HepG2 (cell line): Measurements from ENCODE around the gene TPPP3. TPM values are rescaled to one million over a fixed set of nuclear protein-coding genes. Genes with fewer than 3 reads are reported as not detected.

Source experiments
- ATM ChIP-seq: fragments of 450-650 bp; IDR thresholded peaks from 2 replicates; pipeline ENCODE4 v1.7.1; 2017; ENCODE audit warnings: mild to moderate bottlenecking, borderline replicate concordance
- CAMTA2 ChIP-seq: sonication (generic); formaldehyde crosslinking; IDR thresholded peaks from 2 replicates; pipeline ENCODE4 v1.4.0; 2020; ENCODE audit warnings: mild to moderate bottlenecking, missing genetic modification reagents, borderline replicate concordance
- CBX2 ChIP-seq, 2 experiments: fragments of 200-600 bp in 1 of 2; sonication (generic); formaldehyde crosslinking in 1 of 2; IDR thresholded peaks; 2 replicates each; pipeline versions ENCODE4 v1.7.0 to v1.8.1; 2018 to 2022; ENCODE audit warnings: low read depth in 2 of 2, low read length in 1 of 2, mild to moderate bottlenecking in 1 of 2, missing genetic modification reagents in 1 of 2
- CCDC6 ChIP-seq: sonication (generic); formaldehyde crosslinking; IDR thresholded peaks from 2 replicates; pipeline ENCODE4 v1.8.1; 2022; ENCODE audit warnings: mild to moderate bottlenecking, missing genetic modification reagents, moderate library complexity
- CHCHD3 ChIP-seq: sonication (generic); formaldehyde crosslinking; IDR thresholded peaks from 2 replicates; pipeline ENCODE4 v1.8.0; 2022; ENCODE audit warnings: mild to moderate bottlenecking, missing genetic modification reagents, moderate library complexity
- GABPA ChIP-seq, 2 experiments: IDR thresholded peaks; 2 replicates each; pipeline ENCODE4 v1.6.1; 2011 to 2016; ENCODE audit warnings: low read depth in 2 of 2, low read length in 1 of 2, missing biosample characterization in 1 of 2, missing genetic modification characterization in 1 of 2
- GFI1 ChIP-seq: sonication (generic); formaldehyde crosslinking; IDR thresholded peaks from 2 replicates; pipeline ENCODE4 v1.5.0; 2020; ENCODE audit warnings: missing genetic modification reagents, mild to moderate bottlenecking, borderline replicate concordance
- HNF4G ChIP-seq, 2 experiments: sonication (generic) in 1 of 2; formaldehyde crosslinking in 1 of 2; IDR thresholded peaks; 2 replicates each; pipeline versions ENCODE4 v1.4.0 to v1.6.1; 2011 to 2020; ENCODE audit warnings: borderline replicate concordance in 2 of 2, low read depth in 2 of 2, mild to moderate bottlenecking in 2 of 2, low read length in 1 of 2, missing genetic modification reagents in 1 of 2, moderate library complexity in 1 of 2
- KAT8 ChIP-seq: IDR thresholded peaks from 2 replicates; pipeline ENCODE4 v1.6.1; 2016; ENCODE audit warnings: missing genetic modification reagents, missing compliant biosample characterization
- KDM4B ChIP-seq: sonication (generic); formaldehyde crosslinking; IDR thresholded peaks from 2 replicates; pipeline ENCODE4 v1.4.0; 2020; ENCODE audit warnings: missing genetic modification reagents
- KLF6 ChIP-seq: IDR thresholded peaks from 2 replicates; pipeline ENCODE4 v1.8.0; 2016; ENCODE audit warnings: missing biosample characterization, missing genetic modification reagents
- MED13 ChIP-seq: sonication (generic); formaldehyde crosslinking; IDR thresholded peaks from 2 replicates; pipeline ENCODE4 v1.5.0; 2020; ENCODE audit warnings: missing genetic modification reagents
- NFE2L1 ChIP-seq: sonication (generic); formaldehyde crosslinking; IDR thresholded peaks from 2 replicates; pipeline ENCODE4 v1.4.0; 2020; ENCODE audit warnings: missing genetic modification reagents, mild to moderate bottlenecking, borderline replicate concordance
- RARA ChIP-seq: IDR thresholded peaks from 2 replicates; pipeline ENCODE4 v1.6.1; 2016; ENCODE audit warnings: missing genetic modification reagents, missing compliant biosample characterization
- SCMH1 ChIP-seq: sonication (generic); formaldehyde crosslinking; IDR thresholded peaks from 2 replicates; pipeline ENCODE4 v1.9.0; 2021; ENCODE audit warnings: missing genetic modification reagents, mild to moderate bottlenecking, borderline replicate concordance
- TARDBP ChIP-seq: sonication (generic); formaldehyde crosslinking; IDR thresholded peaks from 2 replicates; pipeline ENCODE4 v1.8.0; 2022; ENCODE audit warnings: mild to moderate bottlenecking, missing genetic modification reagents
- WIZ ChIP-seq: sonication (generic); formaldehyde crosslinking; IDR thresholded peaks from 2 replicates; pipeline ENCODE4 v1.5.1; 2020; ENCODE audit warnings: mild to moderate bottlenecking, missing genetic modification reagents
- ZFP36 ChIP-seq: fragments of 150-350 bp; IDR thresholded peaks from 2 replicates; pipeline ENCODE4 v1.6.1; 2018; ENCODE audit warnings: borderline replicate concordance, low read length, low read depth; ENCODE audit not compliant: partially characterized antibody
- ZMAT5 ChIP-seq: sonication (generic); formaldehyde crosslinking; IDR thresholded peaks from 2 replicates; pipeline ENCODE4 v1.5.0; 2020; ENCODE audit warnings: mild to moderate bottlenecking, low read depth, missing genetic modification reagents, borderline replicate concordance
- ZNF441 ChIP-seq: sonication (generic); formaldehyde crosslinking; IDR thresholded peaks from 2 replicates; pipeline ENCODE4 v1.7.0; 2021; ENCODE audit warnings: missing genetic modification reagents, borderline replicate concordance
- ZNF543 ChIP-seq: sonication (generic); formaldehyde crosslinking; IDR thresholded peaks from 2 replicates; pipeline ENCODE4 v1.4.0; 2020; ENCODE audit warnings: mild to moderate bottlenecking, missing genetic modification reagents
- ZNF629 ChIP-seq: sonication (generic); formaldehyde crosslinking; conservative IDR thresholded peaks from 2 replicates; pipeline ENCODE4 v1.5.0; 2020; ENCODE audit warnings: missing genetic modification reagents
- ZNF687 ChIP-seq: sonication (generic); formaldehyde crosslinking; IDR thresholded peaks from 2 replicates; pipeline ENCODE4 v1.5.1; 2020; ENCODE audit warnings: mild to moderate bottlenecking, missing genetic modification reagents, moderate library complexity
- ZNF792 ChIP-seq: IDR thresholded peaks from 2 replicates; pipeline ENCODE4 v1.6.1; 2016
- ZNF841 ChIP-seq: sonication (generic); formaldehyde crosslinking; IDR thresholded peaks from 2 replicates; pipeline ENCODE4 v1.8.1; 2023; ENCODE audit warnings: missing genetic modification reagents, borderline replicate concordance
- ZSCAN29 ChIP-seq: sonication (generic); formaldehyde crosslinking; conservative IDR thresholded peaks from 2 replicates; pipeline ENCODE4 v1.4.0; 2020; ENCODE audit warnings: mild to moderate bottlenecking, missing genetic modification reagents
- polyA plus RNA-seq, 8 experiments: library from polyadenylated mRNA; depleted of rRNA in 3 of 8; stranded (reverse) in 7 of 8; unstranded in 1 of 8; fragments of >200 nt; fragmentation: Illumina TruSeq in 4 of 8; extraction: Trizol in 4 of 8; gene quantifications; 2 replicates each; pipeline versions ENCODE4 v1.2.1 to v1.2.3, GENCODE V29; 2011 to 2016; ENCODE audit warnings: low read depth in 4 of 8, missing spikeins in 1 of 8, mixed read lengths in 1 of 8; ENCODE audit not compliant: insufficient read depth in 1 of 8
- total RNA-seq, 5 experiments: library from RNA; depleted of rRNA; stranded (reverse); fragments of >200 nt; fragmentation: Illumina TruSeq; extraction: Trizol; gene quantifications; 2 replicates each; pipeline ENCODE4 v1.2.3, GENCODE V29; 2016; ENCODE audit warnings: low read depth in 1 of 5

The TPPP3 gene
- total and polyA plus RNA-seq, 2 of the 13 experiments (the other 11 are each of a cell fraction or from before 2014, with no cell fraction given): 0.16 to 0.44 TPM

GRCh38 chr16:67430977-67431774 is 37.9 kb upstream of the TPPP3 start, which contains the start of gene HSD11B2 (continued):
- TF ChIP-seq ZNF687 (CRISPR knock-in tag) (peak; percentile 55), ZMAT5 (no peak), CHCHD3 (CRISPR knock-in tag) (peak; percentile 73; the same call in 1 of the 2 replicates), GFI1 (CRISPR knock-in tag) (no peak), ZFP36 (no peak), ZNF629 (0 out of 2 replicates have a peak, but pooled peaks have one; percentile 5), CAMTA2 (CRISPR knock-in tag) (0 out of 2 replicates have a peak, but pooled peaks have one; percentile 80), WIZ (no peak), ZSCAN29 (no peak), ATM (no peak), MED13 (CRISPR knock-in tag) (peak; percentile 30), KLF6 (CRISPR knock-in tag) (0 out of 2 replicates have a peak, but pooled peaks have one; percentile 4), ZNF441 (CRISPR knock-in tag) (no peak; the same call in 1 of the 2 replicates), RARA (CRISPR knock-in tag) (no peak), KDM4B (CRISPR knock-in tag) (peak; percentile 23; the same call in 1 of the 2 replicates), CCDC6 (CRISPR knock-in tag) (peak; percentile 22; the same call in 1 of the 2 replicates), ZNF792 (CRISPR knock-in tag) (no peak), ZNF841 (CRISPR knock-in tag) (no peak), NFE2L1 (CRISPR knock-in tag) (no peak), TARDBP (CRISPR knock-in tag) (no peak; the same call in 1 of the 2 replicates), GABPA (IDR thresholded peaks at IDR 0.05; ENCODE audit: low read depth, low read length) (no peak), GABPA (CRISPR knock-in tag; IDR thresholded peaks at IDR 0.05; ENCODE audit: low read depth) (no peak), CBX2 (IDR thresholded peaks at IDR 0.05; ENCODE audit: low read depth, low read length) (no peak), CBX2 (CRISPR knock-in tag; IDR thresholded peaks at IDR 0.05; ENCODE audit: low read depth) (no peak), SCMH1 (CRISPR knock-in tag) (no peak), HNF4G (IDR thresholded peaks at IDR 0.05; ENCODE audit: borderline replicate concordance, low read depth, low read length) (no peak), HNF4G (CRISPR knock-in tag; IDR thresholded peaks at IDR 0.05; ENCODE audit: borderline replicate concordance, low read depth) (no peak), KAT8 (no peak), ZNF543 (CRISPR knock-in tag) (no peak)
